DLD1 (cell line): ENCODE data around the gene RAF1.
"Not testable (repeated sequence)": the region's sequence is repeated elsewhere in the genome, so short reads cannot be mapped to it uniquely, and the experiment has no call there.

Experiments used
- in situ Hi-C: cut with HindIII; loops from 2 replicates; pipeline ENCODE4 v1.10.0; 2017; ENCODE audit warnings: low sequenced_read_pairs

The RAF1 gene

DNA sequence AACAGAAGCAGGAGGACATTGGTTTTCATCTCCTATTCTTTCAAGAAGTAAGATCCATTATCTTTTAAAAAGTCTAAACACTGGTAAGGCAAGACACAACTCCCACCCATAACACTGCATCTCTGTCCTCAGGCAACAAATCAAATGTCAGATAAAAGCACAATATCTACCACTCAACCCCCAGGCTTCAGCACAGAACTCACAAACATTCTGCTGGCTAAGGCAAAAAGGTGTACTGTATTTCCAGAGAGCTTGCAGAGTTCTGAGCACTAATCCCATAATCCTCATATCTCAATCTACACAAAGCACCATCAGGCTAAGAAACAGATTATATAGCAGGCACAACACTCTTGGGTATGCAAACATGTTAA, 20.9 kb downstream of the RAF1 start:
- in situ Hi-C loops, result no loop called here

DNA sequence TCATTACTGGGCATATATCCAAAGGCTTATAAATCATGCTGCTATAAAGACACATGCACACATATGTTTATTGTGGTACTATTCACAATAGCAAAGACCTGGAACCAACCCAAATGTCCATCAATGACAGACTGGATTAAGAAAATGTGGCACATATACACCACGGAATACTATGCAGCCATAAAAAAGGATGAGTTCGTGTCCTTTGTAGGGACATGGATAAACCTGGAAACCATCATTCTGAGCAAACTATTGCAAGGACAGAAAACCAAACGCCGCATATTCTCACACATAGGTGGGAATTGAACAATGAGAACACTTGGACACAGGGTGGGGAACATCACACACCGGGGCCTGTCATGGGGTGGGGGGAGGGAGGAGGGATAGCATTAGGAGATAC, 23.1 kb downstream of the RAF1 start:
- in situ Hi-C loops, result not testable (repeated sequence)

DNA sequence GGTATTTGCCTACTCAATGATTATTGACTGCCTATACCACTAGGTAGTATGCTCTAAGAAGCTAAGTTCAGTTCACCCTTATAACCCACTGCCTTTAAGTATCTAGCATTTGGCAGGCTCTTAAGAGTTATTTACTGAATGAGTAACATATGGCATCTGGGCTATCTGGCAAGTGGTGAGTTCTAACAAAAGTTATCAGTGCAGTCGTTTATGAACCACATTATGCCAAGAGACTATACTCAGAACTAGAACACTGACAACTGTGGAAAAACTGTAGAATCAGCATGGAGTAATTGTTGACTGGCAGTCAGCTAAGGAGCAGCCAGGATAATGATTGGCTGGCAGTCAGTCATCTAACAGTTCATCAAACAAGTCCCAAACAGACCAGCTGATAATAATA, 25.8 kb downstream of the RAF1 start:
- in situ Hi-C loops, result no loop called here

DNA sequence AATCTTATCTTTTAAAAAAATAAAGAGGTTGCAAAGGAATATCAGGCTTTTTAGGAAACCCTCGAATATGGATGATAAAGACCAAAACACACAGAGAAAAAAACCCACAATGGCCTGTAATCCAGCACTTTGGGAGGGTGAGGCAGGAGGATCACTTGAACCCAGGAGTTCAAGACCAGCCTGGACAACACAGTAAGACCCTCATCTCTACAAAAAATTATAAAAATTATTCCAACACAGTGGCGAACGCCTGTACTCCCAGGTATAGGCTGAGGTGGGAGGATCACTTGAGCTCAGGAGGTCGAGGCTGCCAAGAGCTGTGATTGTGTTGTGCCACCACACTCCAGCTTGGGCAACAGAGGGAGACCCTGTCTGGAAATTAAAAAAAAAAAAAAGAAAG, 30.8 kb downstream of the RAF1 start:
- in situ Hi-C loops, result no loop called here

DNA sequence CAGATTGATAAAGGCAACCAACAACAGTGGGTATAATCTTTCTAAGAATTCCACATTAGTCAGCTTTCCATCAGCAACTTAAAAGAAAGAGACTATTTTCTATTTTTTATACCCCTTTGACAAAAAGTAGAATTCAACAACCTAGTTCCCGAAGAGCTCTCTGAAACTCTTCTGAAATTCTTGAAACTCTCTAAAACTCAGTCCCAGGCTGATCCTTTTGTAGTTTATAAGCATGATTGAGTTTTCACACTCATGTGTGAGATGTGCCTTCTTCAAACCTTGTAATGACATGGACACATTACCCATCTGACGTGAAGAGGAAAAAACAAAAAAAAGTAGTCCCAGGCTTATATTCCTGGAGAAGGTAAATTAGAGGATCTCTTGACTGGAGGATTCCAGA, 31.4 kb downstream of the RAF1 start:
- in situ Hi-C loops, result no loop called here

DNA sequence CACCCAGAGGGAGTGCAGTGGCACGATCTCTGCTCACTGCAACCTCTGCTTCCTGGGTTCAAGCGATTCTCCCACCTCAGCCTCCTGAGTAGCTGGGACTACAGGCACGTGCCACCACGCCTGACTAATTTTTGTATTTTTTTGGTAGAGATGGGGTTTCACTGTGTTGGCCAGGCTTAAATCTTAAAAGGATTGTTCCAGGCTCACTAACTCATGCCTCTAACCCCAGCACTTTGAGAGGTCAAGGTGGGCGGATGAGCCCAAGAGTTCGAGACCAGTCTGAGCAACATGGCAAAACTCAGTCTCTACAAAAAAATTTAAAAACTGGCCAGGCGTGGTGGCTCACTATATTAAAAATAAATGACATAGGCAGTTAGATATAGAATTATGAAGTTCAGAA, 33.1 kb downstream of the RAF1 start:
- in situ Hi-C loops, result not testable (repeated sequence)

DNA sequence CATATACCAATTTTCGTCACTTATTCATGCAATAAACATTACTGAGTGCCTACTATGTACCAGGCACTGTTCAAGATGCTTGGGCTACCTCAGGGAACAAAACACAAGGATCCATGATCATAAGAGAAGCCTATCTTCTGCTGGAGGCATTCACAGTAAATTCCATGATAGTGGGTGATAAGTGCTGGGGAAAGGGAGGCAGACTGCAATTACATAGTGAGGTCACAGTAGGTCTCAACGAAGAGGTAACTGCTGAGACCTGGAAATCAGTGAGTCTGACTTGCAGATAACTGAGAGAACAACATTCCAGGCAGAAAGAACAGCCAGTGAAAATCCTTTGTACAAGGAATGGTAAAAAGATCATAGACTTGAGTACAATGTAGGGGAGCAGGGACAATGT, 33.6 kb downstream of the RAF1 start:
- in situ Hi-C loops, result no loop called here

DNA sequence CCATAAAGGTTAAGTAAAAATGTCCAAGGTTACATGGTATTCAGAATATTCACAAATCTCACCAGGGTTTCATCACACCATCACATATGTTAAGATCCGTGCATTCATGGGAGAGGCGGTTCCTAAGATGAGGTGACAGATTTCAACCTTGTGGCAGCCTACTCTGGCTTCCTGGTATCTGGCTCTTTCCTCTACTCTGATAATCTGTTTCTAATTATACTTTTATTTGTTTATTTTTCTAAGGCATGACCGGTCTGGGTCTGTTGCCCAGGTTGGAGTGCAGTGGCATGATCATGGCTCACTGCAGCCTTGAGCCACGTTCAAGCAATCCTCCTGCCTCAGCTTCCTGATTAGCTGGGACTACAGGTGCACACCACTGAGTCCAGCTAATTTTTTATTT, 34.4 kb downstream of the RAF1 start:
- in situ Hi-C loops, result no loop called here

DNA sequence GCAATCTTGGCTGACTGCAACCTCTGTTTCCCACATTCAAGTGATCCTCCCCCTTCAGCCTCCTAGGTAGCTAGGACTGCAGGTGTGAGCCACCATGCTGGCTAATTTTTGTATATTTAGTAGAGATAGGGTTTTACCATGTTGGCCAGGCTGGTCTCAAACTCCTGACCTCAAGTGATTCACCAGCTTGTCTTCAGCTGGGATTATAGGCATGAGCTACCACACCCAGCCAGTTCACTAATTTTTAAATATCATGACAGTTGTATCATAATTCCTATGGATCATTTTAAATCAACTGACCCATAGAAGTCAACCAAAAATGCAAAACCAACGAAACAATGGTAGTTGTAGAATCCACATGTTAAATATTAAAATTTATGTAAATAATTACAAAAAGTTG, 35.1 kb downstream of the RAF1 start:
- in situ Hi-C loops, result no loop called here

DNA sequence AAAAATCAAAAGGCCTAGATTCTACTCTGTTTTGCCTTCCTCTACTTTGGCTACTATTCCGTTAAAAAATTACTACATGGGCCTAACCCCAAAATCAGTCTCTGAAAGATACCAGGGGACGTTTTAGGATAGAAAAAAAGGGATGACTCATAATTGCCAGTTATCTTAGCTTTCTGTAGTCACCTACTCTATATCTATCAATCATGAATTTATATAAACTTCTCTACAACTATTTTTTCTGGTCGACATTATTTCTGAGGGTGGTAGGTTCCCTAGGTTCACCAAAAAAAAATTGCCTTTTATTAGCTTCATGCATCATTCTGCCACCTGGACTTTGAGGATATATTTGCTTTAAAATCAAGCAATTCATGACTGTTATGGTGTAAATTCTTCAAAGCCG, 36.5 kb downstream of the RAF1 start:
- in situ Hi-C loops, result no loop called here

DNA sequence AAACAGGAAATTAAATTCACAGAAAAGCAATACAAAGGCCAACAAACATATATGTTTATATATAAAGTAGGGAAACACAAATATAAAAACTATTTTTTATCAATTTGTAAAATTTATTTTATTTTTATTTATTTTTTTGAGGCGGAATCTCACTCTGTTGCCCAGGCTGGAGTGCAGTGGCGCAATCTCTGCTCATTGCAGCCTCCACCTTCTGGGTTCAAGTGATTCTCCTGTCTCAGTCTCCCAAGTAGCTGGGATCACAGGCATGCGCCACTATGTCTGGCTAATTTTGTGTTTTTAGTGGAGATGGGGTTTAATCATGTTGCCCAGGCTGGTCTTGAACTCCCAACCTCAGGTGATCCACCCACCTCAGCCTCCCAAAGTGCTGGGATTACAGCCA, 39.0 kb downstream of the RAF1 start:
- in situ Hi-C loops, result not testable (repeated sequence)

DNA sequence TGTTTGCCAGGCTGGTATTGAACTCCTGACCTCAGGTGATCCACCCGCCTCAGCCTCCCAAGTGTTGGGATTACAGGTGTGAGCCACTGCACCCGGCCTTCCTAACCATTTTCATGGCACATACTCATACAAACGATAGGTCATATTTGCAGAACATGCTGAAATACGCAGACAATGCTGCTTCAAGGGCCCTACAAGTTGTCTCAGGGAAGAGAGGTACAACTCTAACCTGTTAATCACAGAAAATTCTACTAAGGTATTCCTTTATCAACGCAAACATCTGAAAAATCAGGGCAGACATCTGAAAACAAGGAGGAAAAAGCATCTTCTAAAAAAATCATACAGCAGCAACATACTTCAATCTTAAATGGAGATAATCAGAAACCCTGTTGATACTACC, 39.9 kb downstream of the RAF1 start:
- in situ Hi-C loops, result no loop called here

DNA sequence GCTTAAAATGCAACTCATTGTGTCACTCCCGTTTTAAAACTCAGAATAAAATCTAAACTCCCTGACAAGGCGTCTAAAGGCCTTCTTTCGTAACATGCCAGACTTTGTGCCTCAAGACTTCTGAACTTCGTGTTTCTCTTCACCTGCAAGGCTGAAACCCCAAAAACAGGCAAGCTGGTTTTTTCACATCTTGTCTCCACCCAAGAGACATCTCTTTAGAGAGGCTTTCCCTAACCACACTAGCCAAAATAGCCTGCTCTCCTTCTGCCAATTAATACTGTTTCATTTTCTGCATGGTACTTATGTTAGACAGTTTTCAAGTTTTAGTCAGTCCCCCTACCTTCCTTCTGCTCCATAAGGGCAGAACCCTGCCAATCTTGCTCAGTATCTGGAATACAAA, 41.6 kb downstream of the RAF1 start:
- in situ Hi-C loops, result no loop called here

DNA sequence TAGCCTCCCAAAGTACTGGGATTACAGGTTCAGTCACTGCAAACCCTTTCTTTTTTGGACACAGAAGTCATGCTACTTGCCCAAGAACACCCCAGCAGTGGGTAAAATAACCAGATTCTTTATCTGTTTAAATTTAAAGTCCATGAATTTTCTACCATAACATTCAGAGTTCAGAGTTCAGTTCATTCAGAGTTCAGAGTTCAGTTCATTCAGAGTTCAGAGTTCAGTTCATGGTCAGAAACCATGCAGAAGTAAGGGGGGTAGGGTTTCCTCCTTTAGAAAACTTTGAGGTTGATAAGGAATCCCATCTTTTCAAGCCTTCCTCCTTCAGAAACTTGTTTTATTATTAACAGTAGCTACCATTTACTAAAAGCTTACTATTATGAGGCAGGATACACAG, 43.2 kb downstream of the RAF1 start:
- in situ Hi-C loops, result no loop called here

DNA sequence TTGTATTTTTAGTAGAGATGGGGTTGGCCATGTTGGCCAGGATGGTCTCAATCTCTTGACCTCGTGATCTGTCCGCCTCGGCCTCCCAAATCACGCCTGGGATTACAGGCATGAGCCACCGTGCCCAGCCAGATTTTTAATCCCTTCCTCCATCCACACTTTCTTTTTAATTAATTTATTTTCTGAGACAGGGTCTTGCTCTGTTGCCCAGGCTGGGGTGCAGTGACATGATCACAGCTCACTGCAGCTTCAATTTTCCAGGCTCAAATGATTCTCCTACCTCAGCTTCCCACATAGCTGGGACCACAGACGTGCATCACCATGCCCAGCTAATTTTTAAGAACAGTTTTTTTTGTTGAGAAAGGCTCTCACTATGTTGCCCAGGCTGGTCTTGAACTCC, 43.6 kb downstream of the RAF1 start:
- in situ Hi-C loops, result no loop called here

DNA sequence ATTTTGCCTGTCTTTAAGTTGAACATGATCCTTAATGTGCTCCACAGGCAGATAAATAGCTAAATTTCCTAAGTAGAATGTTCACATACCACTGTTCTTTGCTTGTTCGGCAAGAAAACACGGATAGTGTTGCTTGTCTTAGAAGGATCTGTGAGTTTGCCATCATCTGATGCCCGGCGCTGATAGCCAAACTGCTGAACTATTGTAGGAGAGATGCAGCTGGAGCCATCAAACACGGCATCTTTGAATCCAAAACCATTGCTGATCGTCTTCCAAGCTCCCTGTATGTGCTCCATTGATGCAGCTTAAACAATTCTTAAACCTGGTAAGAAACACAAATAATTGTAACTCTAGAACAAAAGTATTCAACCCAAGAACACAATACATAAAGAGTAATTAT, 45.5 kb downstream of the RAF1 start:
- in situ Hi-C loops, result no loop called here

DNA sequence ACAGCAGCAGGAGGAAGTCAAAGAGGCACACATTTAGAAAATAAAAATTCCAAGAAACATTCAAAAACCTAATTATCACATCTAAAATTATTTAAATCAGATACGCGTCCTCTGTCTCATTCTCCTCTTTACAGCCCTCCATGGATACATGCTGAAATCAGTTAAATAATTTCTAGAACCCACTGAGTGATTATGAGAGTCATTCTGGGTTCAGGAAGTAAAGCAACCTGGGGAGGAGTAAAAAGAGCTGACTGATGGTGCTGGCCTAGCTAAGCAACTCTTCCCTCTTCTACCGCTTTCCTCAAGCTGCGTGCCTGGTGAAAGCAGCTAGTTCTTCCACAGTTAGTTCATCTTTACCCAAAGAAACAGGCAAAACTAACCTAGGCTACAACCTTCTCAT, 48.7 kb downstream of the RAF1 start:
- in situ Hi-C loops, result no loop called here

DNA sequence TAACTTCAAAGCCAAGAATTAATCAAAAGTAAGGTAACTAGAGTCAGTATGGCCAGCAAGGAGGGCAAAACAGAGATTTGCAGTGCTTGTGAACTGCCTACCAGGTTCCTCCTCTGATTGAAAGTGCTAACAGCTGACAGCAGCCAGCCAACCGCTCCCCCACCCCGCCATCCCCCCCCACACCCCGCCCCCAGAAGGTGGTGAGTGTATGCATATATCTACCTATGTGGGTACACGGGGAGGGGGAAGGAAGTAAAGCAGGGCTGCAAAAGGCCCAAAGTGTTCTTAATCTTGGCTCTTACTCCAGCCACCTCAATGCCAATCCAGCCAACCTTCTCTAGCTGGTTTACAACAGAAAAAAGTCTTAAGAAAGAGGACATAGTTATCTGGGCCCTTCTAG, 50.7 kb downstream of the RAF1 start:
- in situ Hi-C loops, result no loop called here

DNA sequence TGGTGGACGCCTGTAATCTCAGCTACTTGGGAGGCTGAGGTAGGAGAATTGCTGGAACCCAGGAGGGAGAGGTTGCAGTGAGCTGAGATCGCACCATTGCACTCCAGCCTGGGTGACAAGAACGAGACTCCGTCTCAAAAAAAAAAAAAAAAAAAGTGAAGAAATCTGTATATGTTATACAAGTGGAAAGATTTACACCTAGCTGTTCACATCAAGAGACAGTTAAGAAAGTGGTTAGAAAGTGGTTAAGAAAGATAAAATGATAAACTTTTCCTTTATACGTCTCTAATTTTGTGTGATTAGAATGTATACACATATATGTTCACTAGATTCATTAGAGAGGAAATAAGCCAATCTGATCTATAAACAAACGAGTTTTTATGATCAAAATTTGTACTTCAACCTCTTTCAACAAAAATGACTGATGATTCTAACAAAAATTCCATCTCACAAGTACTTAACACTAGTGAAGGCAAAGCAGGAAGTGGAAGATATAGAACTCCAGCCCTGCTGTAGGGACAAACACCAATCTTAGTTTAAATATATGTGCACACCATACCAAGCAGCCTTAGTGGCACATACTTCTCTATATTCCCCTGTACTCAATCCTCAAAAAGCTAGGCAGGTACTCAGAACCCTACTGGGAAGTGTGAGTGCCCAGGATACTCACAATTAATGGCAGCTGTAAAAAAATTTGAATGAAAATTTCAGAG, 51.2 kb downstream of the RAF1 start:
- in situ Hi-C loops, result no loop called here

DNA sequence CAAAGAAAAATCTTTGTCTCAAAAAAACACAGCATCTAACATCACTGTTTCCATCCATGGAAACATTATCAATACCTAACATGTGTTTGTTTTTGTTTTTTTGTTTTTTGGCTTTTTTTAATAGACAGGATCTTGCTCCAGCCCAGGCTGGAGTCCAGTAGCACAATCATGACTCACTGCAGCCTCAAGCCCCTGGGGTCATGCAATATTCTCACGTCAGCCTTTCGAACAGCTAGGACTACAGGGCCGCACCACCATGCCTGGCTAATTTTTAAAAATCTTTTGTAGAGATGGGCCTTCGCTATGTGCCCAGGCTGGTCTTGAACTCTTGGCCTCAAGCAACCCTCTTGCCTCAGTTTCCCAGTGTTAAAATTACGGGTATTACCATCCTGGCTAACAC, 52.8 kb downstream of the RAF1 start:
- in situ Hi-C loops, result no loop called here

DNA sequence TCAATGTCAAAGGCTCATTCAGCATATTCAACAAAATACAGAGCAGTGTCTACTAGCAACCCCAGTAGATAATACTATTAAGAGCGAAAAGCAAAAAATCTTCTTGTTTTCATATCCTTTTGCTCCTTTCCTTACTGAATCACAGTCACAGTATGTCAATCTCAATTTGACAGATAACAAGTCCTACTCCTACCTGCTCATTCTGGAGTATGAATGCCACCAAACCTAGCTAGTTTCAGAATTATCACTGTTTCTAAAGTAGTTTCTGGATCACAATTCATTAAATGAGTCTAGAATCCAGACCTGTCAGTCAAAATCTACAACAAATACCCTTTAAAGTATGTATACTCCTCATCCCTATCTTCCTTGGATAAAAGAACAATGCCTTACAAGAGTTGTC, 55.5 kb downstream of the RAF1 start:
- in situ Hi-C loops, result no loop called here

DNA sequence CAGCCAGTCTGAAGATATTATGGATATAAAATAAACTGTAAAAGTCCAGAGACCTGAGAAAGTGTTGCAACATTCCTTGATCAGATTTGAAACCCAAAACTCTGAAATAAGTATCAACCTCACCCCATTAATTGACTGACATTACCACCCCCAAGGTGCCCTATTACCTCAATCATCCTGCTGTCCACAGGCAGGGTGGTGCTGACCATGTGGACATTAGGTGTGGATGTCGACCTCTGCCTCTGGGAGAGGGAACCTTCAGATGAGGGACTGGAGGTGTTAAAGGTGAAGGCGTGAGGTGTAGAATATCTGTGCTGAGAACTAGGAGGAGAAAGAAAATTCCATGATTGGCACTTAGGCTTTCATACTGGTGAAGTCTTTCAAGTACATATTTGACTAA, 59.9 kb downstream of the RAF1 start:
- in situ Hi-C loops, result no loop called here

DNA sequence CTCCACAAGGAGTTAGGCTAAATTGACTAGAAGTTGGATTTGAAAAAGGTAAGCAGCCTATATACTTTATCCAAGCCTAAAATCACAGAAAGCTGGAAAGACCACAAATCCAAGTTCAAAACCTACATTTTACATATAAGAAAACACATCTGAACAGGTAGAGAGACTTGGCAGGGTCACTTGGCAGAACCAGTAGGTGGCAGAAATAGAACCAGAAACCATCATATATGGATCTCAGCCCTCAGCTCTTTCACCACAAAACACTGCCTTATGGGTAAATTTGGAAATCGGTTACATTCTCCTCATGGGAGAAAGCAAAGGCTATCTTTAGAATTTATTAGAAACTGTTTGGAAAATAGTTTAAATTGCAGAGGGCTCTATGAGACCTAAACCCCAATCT, 62.8 kb downstream of the RAF1 start:
- in situ Hi-C loops, result no loop called here

DNA sequence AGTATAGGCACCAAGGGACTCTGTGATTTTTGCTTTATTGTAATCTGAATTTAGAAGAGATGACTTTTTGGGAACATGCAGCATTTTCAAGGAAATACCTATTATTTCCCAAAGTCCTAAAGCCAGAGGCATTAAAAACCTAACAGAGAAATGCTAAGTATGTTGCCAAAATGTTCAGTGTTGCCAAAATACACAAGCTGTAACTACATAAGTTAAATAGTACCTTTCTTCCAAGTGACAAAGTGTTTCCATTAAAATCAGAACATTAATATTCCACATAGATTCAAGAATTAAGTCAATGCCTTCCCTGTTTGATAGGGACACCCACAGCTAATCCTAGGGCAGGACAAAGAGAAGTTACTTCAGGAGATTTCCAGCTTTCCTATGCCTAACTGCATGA, 65.0 kb downstream of the RAF1 start:
- in situ Hi-C loops, result no loop called here
